Astrocyte (in vitro differentiated cells and primary cell): ENCODE data around the gene PIAS1.

ENCODE experiments used
- CTCF ChIP-seq: IDR thresholded peaks from 2 replicates; pipeline ENCODE4 v1.5.1; 2011; ENCODE audit warnings: low read depth, mild to moderate bottlenecking, inconsistent platforms, low read length, moderate library complexity; ENCODE audit not compliant: insufficient read depth
- EZH2 ChIP-seq: IDR thresholded peaks from 2 replicates; pipeline ENCODE4 v1.6.1; 2012; ENCODE audit warnings: mild to moderate bottlenecking, low read length, inconsistent platforms; ENCODE audit not compliant: insufficient read depth

DNA sequence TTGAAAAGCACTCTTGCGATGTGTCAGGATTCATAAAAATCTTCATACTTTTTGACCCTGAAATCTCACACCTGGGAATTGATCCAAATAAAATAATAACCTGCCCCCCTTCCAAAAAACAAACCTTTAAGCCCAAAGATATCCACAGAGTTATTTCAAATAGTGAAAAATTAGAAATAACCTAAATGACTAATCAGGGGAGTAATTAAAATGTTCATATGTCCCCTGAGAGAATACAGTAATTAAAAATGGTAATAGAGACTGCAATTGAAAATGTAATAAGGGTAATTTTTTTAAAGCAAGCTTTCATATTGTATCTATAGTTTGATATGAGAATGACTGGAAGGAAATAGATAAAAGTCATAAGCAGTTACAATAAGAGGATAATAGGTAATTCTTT lies 83.0 kb downstream of the PIAS1 start:
- TF ChIP-seq CTCF: no peak
- no peak for TF ChIP-seq EZH2
